HCT116 (cell line): ENCODE results near the gene LHX3. TPM values are rescaled to one million over a fixed set of nuclear protein-coding genes. Genes with fewer than 3 reads are reported as not detected.

Experiments
- ATAC-seq: fragments of 200-7000 bp; cut with Tn5 transposase; 2 replicates; pipeline ENCODE4 v1.9.1; 2020; ENCODE audit warnings: mild to moderate bottlenecking, moderate library complexity
- BruUV-seq: library from RNA; stranded (reverse); fragments of 400-500 nt; replicated peaks from 2 replicates; lab custom pipeline; 2021; lab: Mats Ljungman, UMichigan
- CTCF ChIA-PET: fragments of 300-600 bp; sonication (Branson Sonifier 250); formaldehyde crosslinking; loops from one replicate; lab custom pipeline; 2021; ENCODE audit warnings: antibody characterized with exemption; lab: Charles Lee
- POLR2A ChIA-PET: fragments of 300-600, 350-600 bp; sonication (Branson Sonifier 250); formaldehyde crosslinking; loops from one replicate; lab custom pipeline; 2021; ENCODE audit warnings: antibody characterized with exemption; lab: Charles Lee
- RAD21 ChIA-PET, 2 experiments: fragments of 300-600 bp; sonication (Branson Sonifier 250); formaldehyde crosslinking; loops; one replicate each; lab custom pipeline; 2023; ENCODE audit warnings: low total read pairs in 2 of 2; ENCODE audit not compliant: uncharacterized antibody in 2 of 2, unreplicated experiment in 2 of 2, low non-redundant PET in 1 of 2; lab: Charles Lee
- DNase-seq: peaks from one replicate; pipeline ENCODE4 v3.0.0-alpha.2; 2010; ENCODE audit warnings: low read depth, low spot score
- H2AFZ ChIP-seq: fragments of 200-600 bp; shearing (Covaris generic), sonication (generic); 2 replicates; pipeline ENCODE4 v1.6.1; 2017; ENCODE audit warnings: low read depth, mixed run types, mixed read lengths, antibody characterized with exemption, low read length; ENCODE audit not compliant: poor library complexity, severe bottlenecking
- H3K27ac ChIP-seq: 2 replicates; pipeline ENCODE4 v1.5.1; 2012; ENCODE audit warnings: low read depth, low read length
- H3K27me3 ChIP-seq: fragments of 200-600 bp; sonication (generic); 2 replicates; pipeline ENCODE4 v1.6.1; 2016; ENCODE audit warnings: mixed run types, low read length, mixed read lengths; ENCODE audit not compliant: insufficient read depth
- H3K36me3 ChIP-seq, 2 experiments: fragments of 200-500 bp in 1 of 2; fragments of 200-600 bp in 1 of 2; sonication (Bioruptor generic) in 1 of 2; sonication (generic) in 1 of 2; 2 replicates each; pipeline versions ENCODE4 v1.5.1 to v1.6.1; 2014 to 2016; ENCODE audit warnings: low read length in 2 of 2, inconsistent platforms in 1 of 2, mixed read lengths in 1 of 2, mixed run types in 1 of 2; ENCODE audit not compliant: insufficient read depth in 2 of 2, control insufficient read depth in 1 of 2
- H3K4me1 ChIP-seq, 2 experiments: fragments of 200-600 bp in 1 of 2; sonication (generic) in 1 of 2; 2 replicates each; pipeline versions ENCODE4 v1.5.1 to v1.6.1; 2012 to 2017; ENCODE audit warnings: low read length in 2 of 2, inconsistent platforms in 1 of 2, mild to moderate bottlenecking in 1 of 2, mixed read lengths in 1 of 2, mixed run types in 1 of 2, moderate library complexity in 1 of 2; ENCODE audit not compliant: insufficient read depth in 2 of 2, control insufficient read depth in 1 of 2
- H3K4me2 ChIP-seq: fragments of 200-600 bp; sonication (generic); 2 replicates; pipeline ENCODE4 v1.6.1; 2017; ENCODE audit warnings: mixed run types, low read length, mixed read lengths
- H3K4me3 ChIP-seq, 2 experiments: fragments of 200-600 bp in 1 of 2; sonication (generic) in 1 of 2; replicated peaks in 1 of 2; 2 replicates each; pipeline ENCODE4 v1.5.1; 2011 to 2016; ENCODE audit warnings: low read length in 2 of 2, control low read depth in 1 of 2, low read depth in 1 of 2, mild to moderate bottlenecking in 1 of 2, mixed read lengths in 1 of 2, mixed run types in 1 of 2
- H3K79me2 ChIP-seq: fragments of 200-600 bp; sonication (generic); 2 replicates; pipeline ENCODE4 v1.6.1; 2017; ENCODE audit warnings: mild to moderate bottlenecking, mixed run types, low read length, moderate library complexity, mixed read lengths; ENCODE audit not compliant: insufficient read depth
- H3K9ac ChIP-seq: fragments of 200-600 bp; sonication (generic); 2 replicates; pipeline ENCODE4 v1.6.1; 2016; ENCODE audit warnings: low read length, mixed read lengths
- H3K9me2 ChIP-seq: fragments of 200-600 bp; sonication (generic), shearing (Covaris generic); 2 replicates; pipeline ENCODE4 v1.6.1; 2017; ENCODE audit warnings: mixed run types, mild to moderate bottlenecking, moderate library complexity; ENCODE audit not compliant: insufficient read depth
- H3K9me3 ChIP-seq, 2 experiments: fragments of 200-500 bp in 1 of 2; fragments of 200-600 bp in 1 of 2; sonication (Bioruptor generic) in 1 of 2; sonication (generic) in 1 of 2; 2 replicates each; pipeline ENCODE4 v1.6.1; 2014 to 2017; ENCODE audit warnings: low read length in 2 of 2, mixed read lengths in 2 of 2, inconsistent platforms in 1 of 2, low read depth in 1 of 2, mild to moderate bottlenecking in 1 of 2, mixed run types in 1 of 2, moderate library complexity in 1 of 2; ENCODE audit not compliant: control insufficient read depth in 1 of 2, insufficient read depth in 1 of 2
- H4K20me1 ChIP-seq: fragments of 200-600 bp; sonication (generic), shearing (Covaris generic); 2 replicates; pipeline ENCODE4 v1.6.1; 2017; ENCODE audit warnings: mixed run types, mild to moderate bottlenecking, moderate library complexity; ENCODE audit not compliant: insufficient read depth
- ATF3 ChIP-seq: IDR thresholded peaks from 2 replicates; pipeline ENCODE4 v1.6.1; 2012
- CBX3 ChIP-seq: IDR thresholded peaks from 2 replicates; pipeline ENCODE4 v1.6.1; 2012; ENCODE audit warnings: low read depth
- EGR1 ChIP-seq: IDR thresholded peaks from 2 replicates; pipeline ENCODE4 v1.6.1; 2012; ENCODE audit warnings: low read depth
- POLR2A ChIP-seq: IDR thresholded peaks from 2 replicates; pipeline ENCODE4 v1.7.0; 2011; ENCODE audit warnings: borderline replicate concordance; ENCODE audit not compliant: insufficient read depth, insufficient read length; ENCODE audit errors: extremely low read depth
- RAD21 ChIP-seq: IDR thresholded peaks from 2 replicates; pipeline ENCODE4 v1.6.1; 2012; ENCODE audit warnings: low read depth, mild to moderate bottlenecking
- REST ChIP-seq: IDR thresholded peaks from 2 replicates; pipeline ENCODE4 v1.6.1; 2012; ENCODE audit warnings: low read depth
- SP1 ChIP-seq: IDR thresholded peaks from 2 replicates; pipeline ENCODE4 v1.6.1; 2012; ENCODE audit warnings: low read depth
- YY1 ChIP-seq: IDR thresholded peaks from 2 replicates; pipeline ENCODE4 v1.6.1; 2011; ENCODE audit warnings: low read length, low read depth, moderate library complexity, mild to moderate bottlenecking; ENCODE audit not compliant: insufficient replicate concordance; ENCODE audit errors: extremely low read depth
- intact Hi-C: fragments of 100-400 bp; cut with micrococcal nuclease; formaldehyde crosslinking; loops from 2 replicates; pipeline ENCODE4 v1.10.0; 2022
- total RNA-seq: library from RNA; stranded (reverse); gene quantifications from one replicate; pipeline ENCODE4 v1.2.1, GENCODE V29; 2021; ENCODE audit not compliant: unreplicated experiment

The LHX3 gene
- total RNA-seq, 1 experiment from 2014 or later, result not detected

- H3K9me3 ChIP-seq, result no peaks in the 10 kb centered on the region
- ChIA-PET CTCF (no interaction called here), RAD21 (no interaction called here), POLR2A (no interaction called here)
- intact Hi-C loops, result no loop called here
- no peak overlapping the region for H3K27ac ChIP-seq
- H3K9ac ChIP-seq, result no peak overlapping the region
- H2AFZ ChIP-seq, result no peak overlapping the region
- H3K27me3 ChIP-seq, result no peaks in the 10 kb centered on the region
- BruUV-seq, result no TSS peak
- H3K36me3 ChIP-seq, result peaks cover 0 to 4% of the 10 kb centered on the region in 2 experiments; a peak in 1 of 4 replicates
- H3K9me2 ChIP-seq, result no peaks in the 10 kb centered on the region
- peaks cover 29% of the 10 kb centered on the region for H3K79me2 ChIP-seq
- TF ChIP-seq EGR1 (no peak), SP1 (no peak), RAD21 (no peak), ATF3 (no peak), CBX3 (no peak), YY1 (no peak), POLR2A (no peak), REST (no peak)
- no peak for ATAC-seq
- H3K4me1 ChIP-seq, result peaks cover 16 to 24% of the 10 kb centered on the region in 2 experiments
- H4K20me1 ChIP-seq, result peaks cover 7% of the 10 kb centered on the region; the same call in 1 of the 2 replicates
- H3K4me3 ChIP-seq, result no peak overlapping the region
- no peak for DNase-seq
- H3K4me2 ChIP-seq, result no peak overlapping the region
Observed at GRCh38 chr9:136247551-136247916, 42.6 kb upstream of the LHX3 start.
